Nephron (organoid): Measurements from ENCODE around the gene CHN2.
A peak's percentile ranks its signal among the peaks of the same experiment; 100 is the strongest.

Source experiments
- H3K27ac Mint-ChIP-seq, 3 experiments: 2 replicates each; pipeline ENCODE4 v1.8.0; 2020; ENCODE audit warnings: mixed read lengths in 3 of 3, mild to moderate bottlenecking in 2 of 3, moderate library complexity in 1 of 3
- H3K27me3 Mint-ChIP-seq: 2 replicates; pipeline ENCODE4 v1.8.0; 2021; ENCODE audit warnings: low read depth, mild to moderate bottlenecking, moderate library complexity, mixed read lengths
- H3K36me3 Mint-ChIP-seq: 2 replicates; pipeline ENCODE4 v1.8.0; 2020; ENCODE audit warnings: low read depth, mixed read lengths
- H3K4me1 Mint-ChIP-seq: 2 replicates; pipeline ENCODE4 v1.8.0; 2020; ENCODE audit warnings: mixed read lengths
- H3K4me3 Mint-ChIP-seq, 3 experiments: 2 replicates each; pipeline ENCODE4 v1.8.0; 2020; ENCODE audit warnings: mild to moderate bottlenecking in 3 of 3, mixed read lengths in 3 of 3, moderate library complexity in 2 of 3
- H3K9me3 Mint-ChIP-seq: 2 replicates; pipeline ENCODE4 v1.8.0; 2020; ENCODE audit warnings: mixed read lengths
- CTCF ChIP-seq, 3 experiments: fragments of 200-600 bp; sonication (generic); IDR thresholded peaks; one replicate each; pipeline ENCODE4 v1.5.0; 2021; ENCODE audit warnings: antibody characterized with exemption in 3 of 3; ENCODE audit not compliant: unreplicated experiment in 3 of 3

CHN2 gene

GRCh38 chr7:29372351-29373090, 177.9 kb downstream of the CHN2 start:
- Mint-ChIP-seq H3K4me1 (no peaks in the 10 kb centered on the region), H3K27ac (no peak overlapping the region), H3K9me3 (no peaks in the 10 kb centered on the region), H3K27me3 (no peaks in the 10 kb centered on the region), H3K36me3 (no peaks in the 10 kb centered on the region), H3K4me3 (no peak overlapping the region)
- TF ChIP-seq CTCF (IDR thresholded peaks at IDR 0.05; ENCODE audit: unreplicated experiment in 3 of 3) = no peak

GRCh38 chr7:29375641-29376562, 181.3 kb downstream of the CHN2 start:
- no peaks in the 10 kb centered on the region for H3K9me3 Mint-ChIP-seq
- H3K36me3 Mint-ChIP-seq = no peaks in the 10 kb centered on the region
- H3K4me3 Mint-ChIP-seq = no peak overlapping the region
- no peak for TF ChIP-seq CTCF (IDR thresholded peaks at IDR 0.05; ENCODE audit: unreplicated experiment in 3 of 3)
- peaks cover 4% of the 10 kb centered on the region for H3K27me3 Mint-ChIP-seq
- peaks cover 7% of the 10 kb centered on the region for H3K4me1 Mint-ChIP-seq
- peak overlapping the region in 1 of 3 experiments; percentile 39 for H3K27ac Mint-ChIP-seq

- Mint-ChIP-seq H3K4me1 (peaks cover 7% of the 10 kb centered on the region), H3K27me3 (peaks cover 4% of the 10 kb centered on the region), H3K27ac (no peak overlapping the region), H3K36me3 (no peaks in the 10 kb centered on the region), H3K4me3 (no peak overlapping the region), H3K9me3 (no peaks in the 10 kb centered on the region)
- no peak for TF ChIP-seq CTCF (IDR thresholded peaks at IDR 0.05; ENCODE audit: unreplicated experiment in 3 of 3)
Measured at GRCh38 chr7:29377718-29378117, 183.1 kb downstream of the CHN2 start.

GRCh38 chr7:29379551-29379950, 185.0 kb downstream of the CHN2 start:
- TF ChIP-seq CTCF (IDR thresholded peaks at IDR 0.05; ENCODE audit: unreplicated experiment in 3 of 3) = no peak
- peaks cover 8% of the 10 kb centered on the region for H3K4me1 Mint-ChIP-seq
- no peak overlapping the region for H3K27ac Mint-ChIP-seq
- H3K4me3 Mint-ChIP-seq = no peak overlapping the region
- H3K9me3 Mint-ChIP-seq = no peaks in the 10 kb centered on the region
- peaks cover 4% of the 10 kb centered on the region for H3K27me3 Mint-ChIP-seq
- no peaks in the 10 kb centered on the region for H3K36me3 Mint-ChIP-seq

- Mint-ChIP-seq H3K27me3 (peaks cover 4% of the 10 kb centered on the region), H3K36me3 (no peaks in the 10 kb centered on the region), H3K9me3 (no peaks in the 10 kb centered on the region), H3K4me3 (no peak overlapping the region), H3K4me1 (peaks cover 16% of the 10 kb centered on the region), H3K27ac (no peak overlapping the region)
- no peak for TF ChIP-seq CTCF (IDR thresholded peaks at IDR 0.05; ENCODE audit: unreplicated experiment in 3 of 3)
Measured at GRCh38 chr7:29381206-29382094, 186.9 kb downstream of the CHN2 start.
